Mesenchymal stem cell (in vitro differentiated cells and primary cell): ENCODE results near the gene RNASE12.
A peak's percentile ranks its signal among the peaks of the same experiment; 100 is the strongest.
"Not testable (repeated sequence)": the region's sequence is repeated elsewhere in the genome, so short reads cannot be mapped to it uniquely, and the experiment has no call there.

ENCODE experiments used
- DNase-seq: peaks from one replicate; pipeline ENCODE4 v3.0.0-alpha.2; 2013
- H2AFZ ChIP-seq: one replicate; pipeline ENCODE4 v1.6.1; 2013; ENCODE audit warnings: low read depth, mild to moderate bottlenecking, control low read depth, inconsistent platforms, low read length, moderate library complexity
- H2AK5ac ChIP-seq: 2 replicates; pipeline ENCODE4 v1.6.1; 2013; ENCODE audit warnings: low read length, moderate library complexity, mild to moderate bottlenecking, inconsistent platforms; ENCODE audit not compliant: severe bottlenecking
- H2BK120ac ChIP-seq: one replicate; pipeline ENCODE4 v1.6.1; 2013; ENCODE audit warnings: low read depth, mild to moderate bottlenecking, inconsistent platforms, low read length, moderate library complexity
- H2BK12ac ChIP-seq, 2 experiments: one replicate each; pipeline ENCODE4 v1.6.1; 2013; ENCODE audit warnings: inconsistent platforms in 2 of 2, low read length in 2 of 2, mild to moderate bottlenecking in 2 of 2, moderate library complexity in 2 of 2, control low read depth in 1 of 2
- H2BK15ac ChIP-seq: one replicate; pipeline ENCODE4 v1.6.1; 2013; ENCODE audit warnings: mild to moderate bottlenecking, low read depth, inconsistent platforms; ENCODE audit not compliant: poor library complexity, severe bottlenecking
- H2BK5ac ChIP-seq: 2 replicates; pipeline ENCODE4 v1.6.1; 2013; ENCODE audit warnings: low read depth, mild to moderate bottlenecking, low read length, control low read depth, inconsistent platforms; ENCODE audit not compliant: poor library complexity, severe bottlenecking
- H3K14ac ChIP-seq, 2 experiments: one replicate each; pipeline ENCODE4 v1.6.1; 2013; ENCODE audit warnings: inconsistent platforms in 2 of 2, low read length in 2 of 2, control low read depth in 1 of 2, mild to moderate bottlenecking in 1 of 2, moderate library complexity in 1 of 2
- H3K18ac ChIP-seq, 2 experiments: one replicate each; pipeline ENCODE4 v1.6.1; 2013; ENCODE audit warnings: inconsistent platforms in 2 of 2, low read length in 2 of 2, control low read depth in 1 of 2, low read depth in 1 of 2, mild to moderate bottlenecking in 1 of 2
- H3K23ac ChIP-seq, 2 experiments: one replicate each; pipeline ENCODE4 v1.6.1; 2013; ENCODE audit warnings: inconsistent platforms in 2 of 2, low read length in 2 of 2, mild to moderate bottlenecking in 2 of 2, moderate library complexity in 2 of 2, control low read depth in 1 of 2
- H3K27ac ChIP-seq: 2 replicates; pipeline ENCODE4 v1.5.1; 2013; ENCODE audit warnings: mild to moderate bottlenecking, moderate library complexity, low read length, control low read depth, inconsistent platforms; ENCODE audit not compliant: poor library complexity, severe bottlenecking
- H3K27me3 ChIP-seq, 2 experiments: 2 replicates each; pipeline versions ENCODE4 v1.6.1 to v1.7.0; 2013; ENCODE audit warnings: low read length in 2 of 2, mild to moderate bottlenecking in 2 of 2, moderate library complexity in 2 of 2, control low read depth in 1 of 2, inconsistent platforms in 1 of 2; ENCODE audit not compliant: control insufficient read depth in 1 of 2, insufficient read depth in 1 of 2
- H3K36me3 ChIP-seq, 2 experiments: 2 replicates each; pipeline versions ENCODE4 v1.6.1 to v1.7.0; 2013; ENCODE audit warnings: low read length in 2 of 2, control low read depth in 1 of 2, inconsistent platforms in 1 of 2, low read depth in 1 of 2, mild to moderate bottlenecking in 1 of 2; ENCODE audit not compliant: insufficient read depth in 2 of 2, control insufficient read depth in 1 of 2
- H3K4ac ChIP-seq, 2 experiments: one replicate each; pipeline ENCODE4 v1.6.1; 2013; ENCODE audit warnings: inconsistent platforms in 2 of 2, low read length in 2 of 2, mild to moderate bottlenecking in 2 of 2, moderate library complexity in 2 of 2, control low read depth in 1 of 2, low read depth in 1 of 2
- H3K4me1 ChIP-seq: 2 replicates; pipeline ENCODE4 v1.6.1; 2013; ENCODE audit warnings: low read depth, low read length, control low read depth; ENCODE audit not compliant: control insufficient read depth, insufficient read depth
- H3K4me2 ChIP-seq: 2 replicates; pipeline ENCODE4 v1.6.1; 2013; ENCODE audit warnings: low read length, mild to moderate bottlenecking, inconsistent platforms; ENCODE audit not compliant: poor library complexity, severe bottlenecking
- H3K4me3 ChIP-seq, 2 experiments: 2 replicates each; pipeline versions ENCODE4 v1.5.1 to v1.7.0; 2013; ENCODE audit warnings: low read length in 2 of 2, mild to moderate bottlenecking in 2 of 2, control low read depth in 1 of 2, low read depth in 1 of 2; ENCODE audit not compliant: insufficient read depth in 1 of 2
- H3K79me1 ChIP-seq: replicated peaks from 2 replicates; pipeline ENCODE4 v1.6.1; 2013; ENCODE audit warnings: mild to moderate bottlenecking, control low read depth, low read length, inconsistent platforms; ENCODE audit not compliant: poor library complexity, severe bottlenecking
- H3K9ac ChIP-seq: 2 replicates; pipeline ENCODE4 v1.7.0; 2013; ENCODE audit warnings: mild to moderate bottlenecking, low read length, moderate library complexity
- H3K9me3 ChIP-seq: 2 replicates; pipeline ENCODE4 v1.7.0; 2013; ENCODE audit warnings: mild to moderate bottlenecking, low read length; ENCODE audit not compliant: control insufficient read depth
- H4K8ac ChIP-seq: one replicate; pipeline ENCODE4 v1.6.1; 2013; ENCODE audit warnings: inconsistent platforms, mild to moderate bottlenecking, low read length, moderate library complexity
- H4K91ac ChIP-seq: one replicate; pipeline ENCODE4 v1.6.1; 2013; ENCODE audit warnings: mild to moderate bottlenecking, low read length, inconsistent platforms
- WGBS: methylation state at CpG from one replicate; pipeline ENCODE4 v1.1.7; 2013; ENCODE audit warnings: mixed read lengths; 5-methylcytosine and 5-hydroxymethylcytosine counted together

The RNASE12 gene

DNA sequence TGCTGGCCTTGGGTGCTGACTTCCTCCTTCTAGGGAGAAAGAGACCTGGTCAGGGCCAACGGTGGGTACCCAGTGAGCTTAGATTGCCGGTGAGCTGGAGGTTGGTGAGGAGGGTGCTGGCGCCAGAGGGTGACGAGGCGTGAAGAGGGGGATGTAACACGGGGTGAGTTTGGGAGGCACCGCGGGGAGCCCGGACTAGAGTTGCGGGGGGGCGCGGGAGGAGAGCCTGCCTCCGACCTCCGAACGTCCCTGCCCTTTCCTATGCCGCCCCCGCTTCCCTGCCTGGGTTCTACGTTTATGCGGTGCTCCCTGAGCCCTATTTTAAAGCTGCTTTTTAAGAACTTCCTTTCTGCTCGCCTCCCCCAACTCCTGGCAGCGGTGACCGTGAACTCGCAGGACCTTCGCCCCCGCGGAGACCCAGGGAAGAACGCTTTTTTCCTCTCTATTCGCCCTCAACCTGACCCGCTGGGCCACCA, 31.7 kb upstream of the RNASE12 start:
- H4K8ac ChIP-seq = peak overlapping the region; percentile 8

DNA sequence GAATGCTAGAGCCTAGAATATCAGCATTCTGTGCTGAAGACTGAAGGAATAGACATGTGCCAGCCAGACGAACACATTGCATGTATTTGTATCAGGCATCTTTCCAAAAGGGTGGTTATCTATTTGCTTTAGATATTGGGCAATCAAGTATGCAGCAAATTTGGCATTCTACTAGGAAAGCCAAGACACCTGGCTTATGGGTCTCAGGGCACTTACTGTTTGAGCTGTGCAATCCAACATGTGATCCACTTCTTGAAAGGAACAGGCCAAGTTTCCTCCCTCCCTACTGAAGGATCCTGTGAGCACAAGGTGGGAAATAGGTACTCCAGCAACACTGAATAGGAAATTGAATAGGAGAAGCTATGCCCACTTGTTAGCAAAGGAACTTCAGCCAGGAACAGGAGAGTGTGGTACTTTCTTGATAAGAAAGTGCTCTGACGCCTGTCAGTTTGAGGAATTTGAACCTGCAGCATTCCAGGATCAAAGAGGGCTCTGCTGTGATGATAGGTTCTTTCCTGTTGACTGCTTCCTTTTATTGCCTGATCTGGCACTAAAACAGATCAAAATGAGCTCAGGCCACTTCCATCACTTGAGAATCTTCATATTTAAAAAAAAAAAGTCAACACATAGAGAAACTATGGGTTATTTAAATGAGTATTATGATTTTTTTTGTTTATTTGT, 29.8 kb upstream of the RNASE12 start:
- Histone ChIP-seq H3K27me3 (peaks cover 15 to 17% of the 10 kb centered on the region in 2 experiments), H3K27ac (no peak overlapping the region), H3K36me3 (no peaks in the 10 kb centered on the region), H4K91ac (no peak overlapping the region), H3K9me3 (no peaks in the 10 kb centered on the region), H4K8ac (no peak overlapping the region), H3K4me2 (no peak overlapping the region), H3K14ac (no peak overlapping the region), H3K18ac (no peak overlapping the region), H2AK5ac (no peak overlapping the region), H2BK120ac (no peak overlapping the region), H2BK5ac (no peak overlapping the region), H3K23ac (no peak overlapping the region), H2BK15ac (no peak overlapping the region), H2AFZ (no peak overlapping the region), H3K79me1 (no peaks in the 10 kb centered on the region), H2BK12ac (no peak overlapping the region), H3K4me3 (no peak overlapping the region), H3K4ac (no peak overlapping the region), H3K9ac (no peak overlapping the region), H3K4me1 (peaks cover 4% of the 10 kb centered on the region)
- DNase-seq = no peak
- WGBS = 58% methylated on average over 2 of the region's 2 CpGs

More for the DNA sequence above, 31.7 kb upstream of the RNASE12 start:
- Histone ChIP-seq H3K4me3 (peak overlapping the region in 1 of 2 experiments; percentile 31), H3K27me3 (peaks cover 17 to 32% of the 10 kb centered on the region in 2 experiments), H2AK5ac (no peak overlapping the region), H3K9ac (no peak overlapping the region), H2BK15ac (no peak overlapping the region), H2BK120ac (no peak overlapping the region), H3K9me3 (no peaks in the 10 kb centered on the region), H3K23ac (no peak overlapping the region), H3K79me1 (no peaks in the 10 kb centered on the region), H3K14ac (no peak overlapping the region), H4K91ac (no peak overlapping the region), H2BK12ac (no peak overlapping the region), H3K36me3 (no peaks in the 10 kb centered on the region), H3K4ac (no peak overlapping the region), H3K18ac (no peak overlapping the region), H3K4me2 (no peak overlapping the region), H3K27ac (no peak overlapping the region), H2AFZ (peak overlapping the region; percentile 29), H3K4me1 (peaks cover 11% of the 10 kb centered on the region), H2BK5ac (no peak overlapping the region)
- DNase-seq = no peak
- WGBS = 27% methylated on average over 25 of the region's 29 CpGs

DNA sequence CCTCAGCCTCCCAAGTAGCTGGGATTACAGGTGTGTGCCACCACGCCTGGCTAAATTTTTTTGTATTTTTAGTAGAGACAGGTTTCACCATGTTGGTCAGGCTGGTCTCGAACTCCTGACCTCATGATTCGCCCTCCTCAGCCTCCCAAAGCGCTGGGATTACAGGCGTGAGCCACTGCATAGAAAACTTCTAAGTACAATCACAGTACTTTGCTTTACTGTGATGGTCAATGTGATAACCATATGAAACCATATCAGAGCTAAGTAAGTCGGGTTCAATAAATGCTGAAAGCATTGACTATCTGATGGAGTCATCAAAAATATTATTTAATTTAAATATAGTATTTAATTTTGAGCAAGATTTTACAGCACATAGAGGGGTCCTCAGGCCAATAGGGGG, 28.5 kb upstream of the RNASE12 start:
- DNase-seq, H2BK5ac ChIP-seq, H2BK12ac ChIP-seq, H3K4me1 ChIP-seq, H3K9me3 ChIP-seq, H4K91ac ChIP-seq, H2AK5ac ChIP-seq, H3K9ac ChIP-seq, H3K4ac ChIP-seq, H3K14ac ChIP-seq, H3K4me2 ChIP-seq, H2BK120ac ChIP-seq, H3K23ac ChIP-seq, H3K18ac ChIP-seq, H4K8ac ChIP-seq, H2BK15ac ChIP-seq, H2AFZ ChIP-seq, H3K79me1 ChIP-seq, H3K27ac ChIP-seq, H3K36me3 ChIP-seq, H3K4me3 ChIP-seq: not testable (repeated sequence)
- 82% methylated on average over 3 of the region's 6 CpGs for WGBS
- H3K27me3 ChIP-seq = peaks cover 15 to 17% of the 10 kb centered on the region in 2 experiments

DNA sequence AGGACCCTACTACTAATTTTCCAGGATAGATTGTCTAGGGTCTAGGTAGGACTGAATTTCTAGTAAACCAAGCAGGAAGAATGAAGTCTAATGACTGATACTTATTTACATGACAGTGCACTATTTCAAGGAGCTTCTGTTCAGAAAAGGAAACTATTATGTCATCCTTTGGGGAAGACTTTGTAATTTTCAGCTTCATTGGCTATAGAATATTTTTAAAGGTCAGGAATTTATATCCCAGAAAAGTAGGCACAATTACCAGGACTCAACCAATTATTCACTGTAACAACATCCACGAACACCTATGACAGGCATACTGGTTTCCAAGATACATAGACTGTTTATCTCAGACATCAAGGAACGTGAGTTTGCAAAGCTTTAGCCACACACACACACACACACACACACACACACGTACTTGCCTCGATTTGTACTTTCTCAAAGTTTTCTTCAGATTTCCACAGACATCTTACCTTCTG, 27.1 kb upstream of the RNASE12 start:
- no peak overlapping the region for H3K14ac ChIP-seq
- H3K9ac ChIP-seq = no peak overlapping the region
- H3K4me2 ChIP-seq = no peak overlapping the region
- H3K23ac ChIP-seq = no peak overlapping the region
- H3K4ac ChIP-seq = no peak overlapping the region
- no peak overlapping the region for H2BK5ac ChIP-seq
- H3K4me1 ChIP-seq = no peaks in the 10 kb centered on the region
- H2BK12ac ChIP-seq = no peak overlapping the region
- no peak overlapping the region for H2BK120ac ChIP-seq
- no peak overlapping the region for H3K18ac ChIP-seq
- H2AK5ac ChIP-seq = no peak overlapping the region
- H3K79me1 ChIP-seq = no peaks in the 10 kb centered on the region
- WGBS = 47% methylated on average over 3 of the region's 4 CpGs
- no peak overlapping the region for H2AFZ ChIP-seq
- no peak overlapping the region for H4K8ac ChIP-seq
- no peak for DNase-seq
- H2BK15ac ChIP-seq = no peak overlapping the region
- no peak overlapping the region for H4K91ac ChIP-seq
- no peak overlapping the region for H3K27ac ChIP-seq
- peaks cover 14 to 17% of the 10 kb centered on the region in 2 experiments for H3K27me3 ChIP-seq
- no peaks in the 10 kb centered on the region for H3K36me3 ChIP-seq
- no peak overlapping the region for H3K4me3 ChIP-seq
- H3K9me3 ChIP-seq = no peaks in the 10 kb centered on the region
